AG09319 (cell line): ENCODE data around the gene C14orf180.

Experiments
- DNase-seq: peaks from one replicate; pipeline ENCODE4 v3.0.0-alpha.2; 2010; ENCODE audit warnings: low read depth; ENCODE audit errors: extremely low read depth
- CTCF ChIP-seq: IDR thresholded peaks from 2 replicates; pipeline ENCODE4 v1.5.1; 2011; ENCODE audit warnings: low read depth, mild to moderate bottlenecking, inconsistent platforms, low read length, moderate library complexity

The C14orf180 gene

GRCh38 chr14:104602933-104603325 is 23.4 kb downstream of the C14orf180 start:
- DNase-seq = no peak
- no peak for TF ChIP-seq CTCF

- TF ChIP-seq CTCF = no peak
Observed at GRCh38 chr14:104603711-104604401, 24.3 kb downstream of the C14orf180 start.

GRCh38 chr14:104604458-104605449 is 25.2 kb downstream of the C14orf180 start, which contains the start of gene TMEM179:
Gene TMEM179 (minus strand): TSS chr14:104604772. CDS start chr14:104604741, 31 bp downstream.
- DNase-seq = no peak
- TF ChIP-seq CTCF = no peak

More at GRCh38 chr14:104603711-104604401, 24.3 kb downstream of the C14orf180 start:
- no peak for DNase-seq

- TF ChIP-seq CTCF = no peak
Observed at GRCh38 chr14:104609666-104610065, 30.1 kb downstream of the C14orf180 start.

GRCh38 chr14:104610749-104611310 is 31.3 kb downstream of the C14orf180 start:
- DNase-seq = no peak

More at GRCh38 chr14:104609666-104610065, 30.1 kb downstream of the C14orf180 start:
- no peak for DNase-seq

GRCh38 chr14:104611881-104612280 is 32.3 kb downstream of the C14orf180 start:
- no peak for DNase-seq
- no peak for TF ChIP-seq CTCF

More at GRCh38 chr14:104610749-104611310, 31.3 kb downstream of the C14orf180 start:
- no peak for TF ChIP-seq CTCF
